B cell (primary cell): Measurements from ENCODE around the gene CDRT4. TPM values are rescaled to one million over a fixed set of nuclear protein-coding genes. Genes with fewer than 3 reads are reported as not detected.

Experiments
- ATAC-seq: fragments of 200-7000 bp; cut with Tn5 transposase; one replicate; pipeline ENCODE4 v1.10.0; 2021; ENCODE audit warnings: low read depth, mild to moderate bottlenecking, moderate number of reproducible peaks, moderate library complexity
- CTCF ChIA-PET: fragments of 350-600 bp; sonication (Branson Sonifier 250); formaldehyde crosslinking; loops from one replicate; lab custom pipeline; 2021; ENCODE audit warnings: antibody characterized with exemption, inconsistent platforms; lab: Charles Lee
- POLR2A ChIA-PET: fragments of 350-600 bp; sonication (Branson Sonifier 250); formaldehyde crosslinking; loops from one replicate; lab custom pipeline; 2021; ENCODE audit warnings: antibody characterized with exemption; lab: Charles Lee
- DNase-seq: peaks from one replicate; pipeline ENCODE4 v3.0.0; 2013
- H2AFZ ChIP-seq: 2 replicates; pipeline ENCODE4 v1.6.1; 2012; ENCODE audit warnings: mild to moderate bottlenecking, low read depth, low read length; ENCODE audit not compliant: insufficient read depth, poor library complexity, severe bottlenecking
- H3K27ac ChIP-seq, 2 donors: 1 replicate in 1 of 2; 2 replicates in 1 of 2; pipeline ENCODE4 v1.5.1; 2012 to 2013; ENCODE audit warnings: low read length in 2 of 2, mild to moderate bottlenecking in 2 of 2, moderate library complexity in 1 of 2
- H3K27me3 ChIP-seq, 4 experiments: fragments of 200-600 bp in 1 of 4; sonication (generic) in 1 of 4; replicated peaks in 1 of 4; 1 replicate in 2 of 4; 2 replicates in 2 of 4; pipeline versions ENCODE4 v1.6.1 to v1.7.0; 2013 to 2016; ENCODE audit warnings: low read length in 3 of 4, mild to moderate bottlenecking in 2 of 4, mixed read lengths in 1 of 4, moderate library complexity in 1 of 4; ENCODE audit not compliant: insufficient read depth in 4 of 4, control insufficient read depth in 3 of 4; ENCODE audit errors: control extremely low read depth in 1 of 4
- H3K36me3 ChIP-seq, 2 experiments: replicated peaks in 1 of 2; 1 replicate in 1 of 2; 2 replicates in 1 of 2; pipeline versions ENCODE4 v1.6.1 to v1.7.1; 2013; ENCODE audit warnings: low read length in 1 of 2; ENCODE audit not compliant: insufficient read depth in 2 of 2, control insufficient read depth in 1 of 2; ENCODE audit errors: control extremely low read depth in 1 of 2, extremely low read depth in 1 of 2
- H3K4me1 ChIP-seq, 2 donors: fragments of 200-600 bp in 1 of 2; sonication (generic) in 1 of 2; 1 replicate in 1 of 2; 2 replicates in 1 of 2; pipeline versions ENCODE4 v1.5.1 to v1.6.1; 2013 to 2017; ENCODE audit warnings: low read length in 2 of 2; ENCODE audit not compliant: control insufficient read depth in 2 of 2, insufficient read depth in 2 of 2
- H3K4me2 ChIP-seq: replicated peaks from 2 replicates; pipeline ENCODE3; 2012; ENCODE audit warnings: mild to moderate bottlenecking, low read depth, low read length; ENCODE audit not compliant: poor library complexity, severe bottlenecking
- H3K4me3 ChIP-seq, 5 experiments: fragments of 200-600 bp in 1 of 5; sonication (generic) in 1 of 5; 1 replicate in 3 of 5; 2 replicates in 2 of 5; pipeline versions ENCODE4 v1.5.1 to v1.7.0; 2011 to 2016; ENCODE audit warnings: low read length in 4 of 5, mild to moderate bottlenecking in 4 of 5, low read depth in 2 of 5, control low read depth in 1 of 5, moderate library complexity in 1 of 5; ENCODE audit not compliant: insufficient read depth in 1 of 5; ENCODE audit errors: control extremely low read depth in 1 of 5, extremely low read depth in 1 of 5
- H3K79me2 ChIP-seq: fragments of 200-600 bp; sonication (generic); one replicate; pipeline ENCODE4 v1.6.0; 2016; ENCODE audit warnings: low read length; ENCODE audit not compliant: control insufficient read depth, insufficient read depth
- H3K9ac ChIP-seq: fragments of 200-600 bp; sonication (generic); 2 replicates; pipeline ENCODE4 v1.6.1; 2017; ENCODE audit warnings: mild to moderate bottlenecking, low read length, moderate library complexity
- H3K9me3 ChIP-seq, 3 donors: one replicate each; pipeline versions ENCODE4 v1.6.1 to v1.7.1; 2013; ENCODE audit warnings: low read length in 2 of 3; ENCODE audit not compliant: control insufficient read depth in 2 of 3, insufficient read depth in 1 of 3; ENCODE audit errors: control extremely low read depth in 1 of 3
- H4K20me1 ChIP-seq: 2 replicates; pipeline ENCODE4 v1.6.0; 2012; ENCODE audit warnings: mild to moderate bottlenecking, low read length; ENCODE audit not compliant: insufficient read depth, control insufficient read depth, poor library complexity, severe bottlenecking
- H3K27ac Mint-ChIP-seq: one replicate; pipeline ENCODE4 v1.8.0; 2021; ENCODE audit warnings: mixed read lengths
- H3K27me3 Mint-ChIP-seq: one replicate; pipeline ENCODE4 v1.8.0; 2021; ENCODE audit warnings: mixed read lengths
- H3K4me1 Mint-ChIP-seq: one replicate; pipeline ENCODE4 v1.8.0; 2021; ENCODE audit warnings: mixed read lengths
- H3K4me3 Mint-ChIP-seq: one replicate; pipeline ENCODE4 v1.8.0; 2021; ENCODE audit warnings: mixed read lengths
- H3K9me3 Mint-ChIP-seq: one replicate; pipeline ENCODE4 v1.8.0; 2022; ENCODE audit warnings: mixed read lengths; ENCODE audit not compliant: insufficient read depth
- CTCF ChIP-seq: fragments of 200-600 bp; IDR thresholded peaks from one replicate; pipeline ENCODE4 v1.8.0; 2022; ENCODE audit warnings: antibody characterized with exemption, mild to moderate bottlenecking
- EZH2 ChIP-seq: IDR thresholded peaks from 2 replicates; pipeline ENCODE4 v1.6.1; 2012; ENCODE audit warnings: borderline replicate concordance, low read depth, mild to moderate bottlenecking, moderate library complexity, low read length; ENCODE audit not compliant: insufficient read depth, poor library complexity, severe bottlenecking
- WGBS: methylation state at CpG from one replicate; pipeline ENCODE4 v1.1.5; 2013; ENCODE audit warnings: missing lambda C conversion rate; ENCODE audit not compliant: insufficient coverage; 5-methylcytosine and 5-hydroxymethylcytosine counted together
- intact Hi-C: fragments of 100-400 bp; cut with micrococcal nuclease; formaldehyde crosslinking; loops from one replicate; pipeline ENCODE4 v1.10.0; 2022
- polyA plus RNA-seq: library from polyadenylated mRNA; depleted of rRNA; stranded (reverse); fragments of >200 nt; gene quantifications from 2 replicates; pipeline ENCODE4 v1.2.3, GENCODE V29; 2012
- total RNA-seq, 2 donors: library from RNA; stranded (reverse); fragments of 120-200 nt in 1 of 2; gene quantifications; 1 replicate in 1 of 2; 2 replicates in 1 of 2; pipeline versions ENCODE4 v1.2.3 to v1.2.4, GENCODE V29; 2013 to 2022

CDRT4 gene
- total and polyA plus RNA-seq, 2 donors (not counting 1 experiment from before 2014, with no cell fraction given) = 11.6 to 23.0 TPM

- Mint-ChIP-seq H3K9me3 (peaks cover 2% of the 10 kb centered on the region), H3K4me1 (peaks cover 9% of the 10 kb centered on the region), H3K27ac (no peak overlapping the region), H3K27me3 (no peaks in the 10 kb centered on the region), H3K4me3 (no peak overlapping the region)
- Histone ChIP-seq H3K4me2 (no peak overlapping the region), H3K79me2 (no peaks in the 10 kb centered on the region), H3K27me3 (no peaks in the 10 kb centered on the region), H3K9ac (no peak overlapping the region), H2AFZ (no peak overlapping the region), H3K9me3 (peaks cover 0 to 18% (median 12%) of the 10 kb centered on the region in 3 donors), H3K4me1 (peaks cover 4 to 9% of the 10 kb centered on the region in 2 donors), H3K36me3 (no peaks in the 10 kb centered on the region), H3K27ac (no peak overlapping the region), H4K20me1 (no peaks in the 10 kb centered on the region), H3K4me3 (no peak overlapping the region)
- no peak for ATAC-seq
- ChIA-PET POLR2A (no interaction called here), CTCF (no interaction called here)
- no peak for TF ChIP-seq CTCF
- no peak for TF ChIP-seq EZH2
- 100% methylated on average over 6 of the region's 6 CpGs for WGBS
- no peak for DNase-seq
- intact Hi-C loops = no loop called here
These were observed 34.4 kb downstream of the CDRT4 start for GRCh38 chr17:15432807-15433611.

GRCh38 chr17:15431766-15432165 lies 35.7 kb downstream of the CDRT4 start:
- CTCF ChIA-PET = no interaction called here
- 95% methylated on average over 4 of the region's 6 CpGs for whole genome bisulfite sequencing
- intact Hi-C loops = no loop called here

More at GRCh38 chr17:15431766-15432165, 35.7 kb downstream of the CDRT4 start:
- no peaks in the 10 kb centered on the region for H3K27me3 ChIP-seq
- ATAC-seq = no peak
- TF ChIP-seq CTCF (no peak), EZH2 (no peak)
- H3K27ac Mint-ChIP-seq = no peak overlapping the region
- H3K4me3 ChIP-seq = no peak overlapping the region
- no peaks in the 10 kb centered on the region for H3K36me3 ChIP-seq
- H3K9me3 ChIP-seq = peaks cover 0 to 5% (median 5%) of the 10 kb centered on the region in 3 donors
- peaks cover 3% of the 10 kb centered on the region for H3K4me1 Mint-ChIP-seq
- no peak overlapping the region for H3K4me2 ChIP-seq
- no peak overlapping the region for H3K9ac ChIP-seq
- H3K27me3 Mint-ChIP-seq = no peaks in the 10 kb centered on the region
- H3K27ac ChIP-seq = no peak overlapping the region
- no peak overlapping the region for H2AFZ ChIP-seq
- H4K20me1 ChIP-seq = no peaks in the 10 kb centered on the region
- no peaks in the 10 kb centered on the region for H3K9me3 Mint-ChIP-seq
- DNase-seq = no peak
- H3K4me1 ChIP-seq = peaks cover under 1 to 4% of the 10 kb centered on the region in 2 donors
- POLR2A ChIA-PET = no interaction called here
- no peaks in the 10 kb centered on the region for H3K79me2 ChIP-seq
- no peak overlapping the region for H3K4me3 Mint-ChIP-seq
